CD4-positive, alpha-beta T cell (primary cell): ENCODE measurements around the gene IGSF23. TPM values are rescaled to one million over a fixed set of nuclear protein-coding genes. Genes with fewer than 3 reads are reported as not detected.

ENCODE experiments used
- ATAC-seq: fragments of 200-7000 bp; cut with Tn5 transposase; one replicate; pipeline ENCODE4 v1.10.0; 2022; ENCODE audit warnings: mild to moderate bottlenecking; ENCODE audit not compliant: poor library complexity
- CTCF ChIA-PET: fragments of 350-600 bp; sonication (Branson Sonifier 250); formaldehyde crosslinking; loops from one replicate; lab custom pipeline; 2021; ENCODE audit warnings: antibody characterized with exemption, inconsistent platforms; lab: Charles Lee
- POLR2A ChIA-PET: fragments of 350-600 bp; sonication (Branson Sonifier 250); formaldehyde crosslinking; loops from one replicate; lab custom pipeline; 2021; ENCODE audit warnings: antibody characterized with exemption, inconsistent platforms; lab: Charles Lee
- DNase-seq, 14 experiments: peaks; one replicate each; pipeline ENCODE4 v3.0.0-alpha.2; 2013 to 2020; ENCODE audit warnings: mixed read lengths in 2 of 14
- H3K27ac ChIP-seq, 2 donors: one replicate each; pipeline versions ENCODE4 v1.5.1 to v1.7.0; 2013; ENCODE audit warnings: low read length in 2 of 2, low read depth in 1 of 2, mild to moderate bottlenecking in 1 of 2
- H3K27me3 ChIP-seq, 2 experiments: 1 replicate in 1 of 2; 2 replicates in 1 of 2; pipeline versions ENCODE4 v1.6.1 to v1.7.0; 2013; ENCODE audit warnings: low read length in 2 of 2, control low read depth in 1 of 2, mild to moderate bottlenecking in 1 of 2, moderate library complexity in 1 of 2; ENCODE audit not compliant: insufficient read depth in 2 of 2, control insufficient read depth in 1 of 2
- H3K36me3 ChIP-seq: one replicate; pipeline ENCODE4 v1.6.1; 2013; ENCODE audit warnings: low read length, control low read depth; ENCODE audit not compliant: insufficient read depth
- H3K4me1 ChIP-seq: one replicate; pipeline ENCODE4 v1.6.1; 2013; ENCODE audit warnings: low read length, control low read depth; ENCODE audit not compliant: insufficient read depth
- H3K4me3 ChIP-seq: one replicate; pipeline ENCODE4 v1.5.1; 2013; ENCODE audit warnings: mild to moderate bottlenecking, low read length, moderate library complexity
- H3K9me3 ChIP-seq, 2 experiments: 1 replicate in 1 of 2; 2 replicates in 1 of 2; pipeline versions ENCODE4 v1.6.1 to v1.7.0; 2013; ENCODE audit warnings: low read length in 2 of 2, mild to moderate bottlenecking in 2 of 2, control low read depth in 1 of 2, moderate library complexity in 1 of 2; ENCODE audit not compliant: control insufficient read depth in 1 of 2, insufficient read depth in 1 of 2
- H3K27ac Mint-ChIP-seq: one replicate; pipeline ENCODE4 v1.8.0; 2020; ENCODE audit warnings: mixed read lengths
- H3K27me3 Mint-ChIP-seq: one replicate; pipeline ENCODE4 v1.8.0; 2021; ENCODE audit warnings: mixed read lengths
- H3K36me3 Mint-ChIP-seq: one replicate; pipeline ENCODE4 v1.8.0; 2021; ENCODE audit warnings: low read depth, mixed read lengths
- H3K4me1 Mint-ChIP-seq: one replicate; pipeline ENCODE4 v1.8.0; 2021; ENCODE audit warnings: low read depth, mixed read lengths
- H3K4me3 Mint-ChIP-seq: one replicate; pipeline ENCODE4 v1.8.0; 2020; ENCODE audit warnings: mild to moderate bottlenecking, mixed read lengths
- H3K9me3 Mint-ChIP-seq: one replicate; pipeline ENCODE4 v1.8.0; 2020; ENCODE audit warnings: mixed read lengths
- intact Hi-C, 2 experiments: fragments of 100-400 bp; cut with DNase I in 1 of 2; cut with micrococcal nuclease in 1 of 2; formaldehyde crosslinking; loops; one replicate each; pipeline versions ENCODE4 v1.15.1 to v1.9.0; 2023 to 2025; cut with DNase I, micrococcal nuclease
- polyA plus RNA-seq, 2 donors: library from polyadenylated mRNA; unstranded; fragments of 120-200 nt; gene quantifications; one replicate each; pipeline ENCODE4 v1.2.1, GENCODE V29; 2013
- total RNA-seq, 174 experiments: library from RNA in 2 of 174; stranded (reverse) in 2 of 174; gene quantifications; one replicate each; pipeline ENCODE4 v1.2.3 and lab custom pipeline; 2021 to 2026
- TF ChIP-seq, protein P1 (sequence below): fragments of 200-600 bp; IDR thresholded peaks from one replicate; pipeline ENCODE4 v1.8.0; 2022; ENCODE audit warnings: antibody characterized with exemption, mild to moderate bottlenecking

Gene IGSF23
- total RNA-seq = not detected
- not detected for polyA plus RNA-seq (2013, experiment 1 of 2)
- polyA plus RNA-seq (2013, experiment 2 of 2) = not detected
- 0 to 0.14 (median 0) reads per million in 172 experiments for total RNA-seq (lab: John Stamatoyannopoulos, UW)

- Mint-ChIP-seq H3K4me3 (no peak within 1 kb of the TSS), H3K27me3 (no peaks in the 10 kb centered on the region), H3K9me3 (no peaks in the 10 kb centered on the region), H3K27ac (no peak within 1 kb of the TSS), H3K4me1 (no peaks in the 10 kb centered on the region), H3K36me3 (no peaks in the 10 kb centered on the region)
- no peaks in the 10 kb centered on the region for H3K36me3 ChIP-seq
- peaks cover 0 to 21% of the 10 kb centered on the region in 2 experiments for H3K9me3 ChIP-seq
- H3K27me3 ChIP-seq = no peaks in the 10 kb centered on the region
- DNase-seq (no peak), ATAC-seq (no peak)
- no peak within 1 kb of the TSS for H3K27ac ChIP-seq
- intact Hi-C loops = no loop called here
- POLR2A ChIA-PET = interaction anchor here (0.5 kb wide), 1 partner anchor 268 kb away, joined by 4 read pairs; no protein-coding TSS in a partner anchor
- CTCF ChIA-PET = no interaction called here
- no peak within 1 kb of the TSS for H3K4me3 ChIP-seq
- H3K4me1 ChIP-seq = no peaks in the 10 kb centered on the region
- TF ChIP-seq, protein P1, sequence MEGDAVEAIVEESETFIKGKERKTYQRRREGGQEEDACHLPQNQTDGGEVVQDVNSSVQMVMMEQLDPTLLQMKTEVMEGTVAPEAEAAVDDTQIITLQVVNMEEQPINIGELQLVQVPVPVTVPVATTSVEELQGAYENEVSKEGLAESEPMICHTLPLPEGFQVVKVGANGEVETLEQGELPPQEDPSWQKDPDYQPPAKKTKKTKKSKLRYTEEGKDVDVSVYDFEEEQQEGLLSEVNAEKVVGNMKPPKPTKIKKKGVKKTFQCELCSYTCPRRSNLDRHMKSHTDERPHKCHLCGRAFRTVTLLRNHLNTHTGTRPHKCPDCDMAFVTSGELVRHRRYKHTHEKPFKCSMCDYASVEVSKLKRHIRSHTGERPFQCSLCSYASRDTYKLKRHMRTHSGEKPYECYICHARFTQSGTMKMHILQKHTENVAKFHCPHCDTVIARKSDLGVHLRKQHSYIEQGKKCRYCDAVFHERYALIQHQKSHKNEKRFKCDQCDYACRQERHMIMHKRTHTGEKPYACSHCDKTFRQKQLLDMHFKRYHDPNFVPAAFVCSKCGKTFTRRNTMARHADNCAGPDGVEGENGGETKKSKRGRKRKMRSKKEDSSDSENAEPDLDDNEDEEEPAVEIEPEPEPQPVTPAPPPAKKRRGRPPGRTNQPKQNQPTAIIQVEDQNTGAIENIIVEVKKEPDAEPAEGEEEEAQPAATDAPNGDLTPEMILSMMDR = no peak
Observed at GRCh38 chr19:44613295-44614178, at the start of gene IGSF23. Gene IGSF23, plus strand, starts transcription at chr19:44613563. Its CDS starts 83 bp downstream, at chr19:44613646.

- Mint-ChIP-seq H3K27ac (no peak overlapping the region), H3K36me3 (no peaks in the 10 kb centered on the region), H3K4me3 (no peak overlapping the region), H3K27me3 (peaks cover 26% of the 10 kb centered on the region), H3K4me1 (no peaks in the 10 kb centered on the region), H3K9me3 (no peaks in the 10 kb centered on the region)
- no peak overlapping the region for H3K4me3 ChIP-seq
- H3K9me3 ChIP-seq = peaks cover 0 to 16% of the 10 kb centered on the region in 2 experiments
- intact Hi-C loops = no loop called here
- H3K27me3 ChIP-seq = peaks cover 0 to 6% of the 10 kb centered on the region in 2 experiments
- no peaks in the 10 kb centered on the region for H3K36me3 ChIP-seq
- no peaks in the 10 kb centered on the region for H3K4me1 ChIP-seq
- POLR2A ChIA-PET = no interaction called here
- TF ChIP-seq, protein P1 = no peak
- no peak for ATAC-seq
- H3K27ac ChIP-seq = no peak overlapping the region
- CTCF ChIA-PET = no interaction called here
- no peak for DNase-seq
Observed at GRCh38 chr19:44566984-44567383, 46.4 kb upstream of the IGSF23 start.

DNA sequence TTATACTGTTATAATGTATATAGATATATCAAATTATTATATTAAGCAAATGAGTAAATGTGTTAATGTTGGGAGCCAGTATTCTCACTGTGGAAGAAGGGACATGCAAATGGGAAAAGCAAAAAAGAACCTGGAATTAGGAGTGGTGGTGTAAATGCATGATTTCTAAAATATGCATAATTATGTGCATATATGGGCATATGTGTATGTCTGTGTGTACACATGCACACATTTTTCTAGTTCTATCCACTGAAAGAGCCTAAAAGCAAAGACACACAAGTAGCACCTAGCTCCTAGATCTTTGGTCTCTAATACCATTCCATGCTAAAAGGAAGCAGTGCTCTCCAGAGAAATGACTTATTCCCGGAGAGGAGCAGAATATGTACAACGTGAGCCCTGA lies 45.6 kb upstream of the IGSF23 start:
- peaks cover 0 to 6% of the 10 kb centered on the region in 2 experiments for H3K27me3 ChIP-seq
- H3K4me3 Mint-ChIP-seq = no peak overlapping the region
- no peak overlapping the region for H3K4me3 ChIP-seq
- H3K9me3 ChIP-seq = peaks cover 0 to 16% of the 10 kb centered on the region in 2 experiments
- CTCF ChIA-PET = no interaction called here
- no peaks in the 10 kb centered on the region for H3K36me3 Mint-ChIP-seq
- H3K9me3 Mint-ChIP-seq = no peaks in the 10 kb centered on the region
- intact Hi-C loops = no loop called here
- no peaks in the 10 kb centered on the region for H3K4me1 Mint-ChIP-seq
- ATAC-seq (no peak), DNase-seq (no peak)
- no peak overlapping the region for H3K27ac ChIP-seq
- no peaks in the 10 kb centered on the region for H3K36me3 ChIP-seq
- no peak overlapping the region for H3K27ac Mint-ChIP-seq
- peaks cover 26% of the 10 kb centered on the region for H3K27me3 Mint-ChIP-seq
- H3K4me1 ChIP-seq = no peaks in the 10 kb centered on the region
- TF ChIP-seq, protein P1 = no peak
- POLR2A ChIA-PET = no interaction called here
